Natural killer cell (primary cell): ENCODE measurements around the gene DNAI1. TPM values are rescaled to one million over a fixed set of nuclear protein-coding genes. Genes with fewer than 3 reads are reported as not detected.

Experiments used
- ATAC-seq, 3 donors: fragments of 150-1000 bp in 2 of 3; fragments of 200-7000 bp in 1 of 3; cut with Tn5 transposase; 1 replicate in 1 of 3; 2 replicates in 2 of 3; pipeline ENCODE4 v1.10.0; 2021; ENCODE audit warnings: mild to moderate bottlenecking in 2 of 3, moderate library complexity in 2 of 3
- DNase-seq, 2 donors: peaks; one replicate each; pipeline versions ENCODE4 v3.0.0 to v3.0.0-alpha.2; 2013 to 2021; ENCODE audit warnings: mixed read lengths in 1 of 2
- H3K27ac ChIP-seq: one replicate; pipeline ENCODE4 v1.5.1; 2013; ENCODE audit warnings: mild to moderate bottlenecking, low read length
- H3K27me3 ChIP-seq: one replicate; pipeline ENCODE4 v1.6.1; 2013; ENCODE audit warnings: low read length; ENCODE audit not compliant: control insufficient read depth, insufficient read depth
- H3K36me3 ChIP-seq: one replicate; pipeline ENCODE4 v1.6.1; 2013; ENCODE audit warnings: low read length; ENCODE audit not compliant: control insufficient read depth, insufficient read depth
- H3K4me1 ChIP-seq: one replicate; pipeline ENCODE4 v1.6.1; 2013; ENCODE audit warnings: low read length; ENCODE audit not compliant: control insufficient read depth, insufficient read depth
- H3K4me3 ChIP-seq: one replicate; pipeline ENCODE4 v1.5.1; 2013; ENCODE audit warnings: low read length
- H3K9me3 ChIP-seq: one replicate; pipeline ENCODE4 v1.6.1; 2013; ENCODE audit warnings: low read length; ENCODE audit not compliant: control insufficient read depth, insufficient read depth
- H3K27ac Mint-ChIP-seq, 2 donors: one replicate each; pipeline ENCODE4 v1.8.0; 2022; ENCODE audit warnings: mild to moderate bottlenecking in 2 of 2, mixed read lengths in 2 of 2, moderate library complexity in 1 of 2
- H3K27me3 Mint-ChIP-seq, 2 donors: one replicate each; pipeline ENCODE4 v1.8.0; 2022; ENCODE audit warnings: low read depth in 2 of 2, mixed read lengths in 2 of 2
- H3K36me3 Mint-ChIP-seq: one replicate; pipeline ENCODE4 v1.8.0; 2022; ENCODE audit warnings: mixed read lengths
- H3K4me1 Mint-ChIP-seq, 2 donors: one replicate each; pipeline ENCODE4 v1.8.0; 2022; ENCODE audit warnings: mixed read lengths in 2 of 2
- H3K4me3 Mint-ChIP-seq: one replicate; pipeline ENCODE4 v1.8.0; 2022; ENCODE audit warnings: mild to moderate bottlenecking, moderate library complexity, mixed read lengths
- H3K9me3 Mint-ChIP-seq, 2 donors: one replicate each; pipeline ENCODE4 v1.8.0; 2022; ENCODE audit warnings: mixed read lengths in 2 of 2
- CTCF ChIP-seq: fragments of 200-600 bp; IDR thresholded peaks from one replicate; pipeline ENCODE4 v1.8.0; 2022; ENCODE audit warnings: antibody characterized with exemption
- WGBS: methylation state at CpG from one replicate; pipeline ENCODE4 v1.1.7; 2013; ENCODE audit warnings: missing lambda C conversion rate; ENCODE audit not compliant: insufficient coverage; 5-methylcytosine and 5-hydroxymethylcytosine counted together
- intact Hi-C: fragments of 100-400 bp; cut with micrococcal nuclease; formaldehyde crosslinking; loops from one replicate; pipeline ENCODE4 v1.14.2; 2022
- total RNA-seq, 4 donors: library from RNA; stranded (reverse); fragments of 120-200 nt in 1 of 4; gene quantifications; one replicate each; pipeline versions ENCODE4 v1.2.3 to v1.2.4, GENCODE V29; 2013 to 2022

The DNAI1 gene
- total RNA-seq, 3 donors from 2014 or later (not counting 1 experiment from before 2014, with no cell fraction given), result not detected

- peaks cover 3% of the 10 kb centered on the region for H3K27me3 ChIP-seq
- TF ChIP-seq CTCF, result no peak
- no peaks in the 10 kb centered on the region for H3K9me3 Mint-ChIP-seq
- H3K27ac ChIP-seq, result no peak overlapping the region
- no peaks in the 10 kb centered on the region for H3K36me3 Mint-ChIP-seq
- H3K9me3 ChIP-seq, result peaks cover 6% of the 10 kb centered on the region
- no peak overlapping the region for H3K4me3 Mint-ChIP-seq
- H3K4me1 Mint-ChIP-seq, result no peaks in the 10 kb centered on the region
- H3K27ac Mint-ChIP-seq, result no peak overlapping the region
- WGBS, result 50% methylated on average over 5 of the region's 5 CpGs
- DNase-seq, result no peak
- H3K36me3 ChIP-seq, result no peaks in the 10 kb centered on the region
- H3K4me1 ChIP-seq, result no peaks in the 10 kb centered on the region
- peaks cover 7 to 40% of the 10 kb centered on the region in 2 donors for H3K27me3 Mint-ChIP-seq
- intact Hi-C loops, result no loop called here
- ATAC-seq, result no peak
- H3K4me3 ChIP-seq, result no peak overlapping the region
Measured at GRCh38 chr9:34563262-34563661, 104.7 kb downstream of the DNAI1 start.

- no peak overlapping the region for H3K27ac ChIP-seq
- H3K36me3 Mint-ChIP-seq, result no peaks in the 10 kb centered on the region
- no peaks in the 10 kb centered on the region for H3K36me3 ChIP-seq
- intact Hi-C loops, result no loop called here
- no peak for TF ChIP-seq CTCF
- ATAC-seq (no peak), DNase-seq (no peak)
- no peak overlapping the region for H3K4me3 Mint-ChIP-seq
- no peaks in the 10 kb centered on the region for H3K4me1 ChIP-seq
- H3K9me3 Mint-ChIP-seq, result no peaks in the 10 kb centered on the region
- no peaks in the 10 kb centered on the region for H3K4me1 Mint-ChIP-seq
- H3K9me3 ChIP-seq, result peaks cover 6% of the 10 kb centered on the region
- H3K27me3 ChIP-seq, result no peaks in the 10 kb centered on the region
- no peak overlapping the region for H3K27ac Mint-ChIP-seq
- H3K4me3 ChIP-seq, result no peak overlapping the region
- WGBS, result 96% methylated on average over 16 of the region's 16 CpGs
- H3K27me3 Mint-ChIP-seq, result peaks cover 8 to 38% of the 10 kb centered on the region in 2 donors
Measured at GRCh38 chr9:34564617-34565016, 106.0 kb downstream of the DNAI1 start.

- Histone ChIP-seq H3K9me3 (peaks cover 6% of the 10 kb centered on the region), H3K27ac (no peak overlapping the region), H3K27me3 (no peaks in the 10 kb centered on the region), H3K4me3 (no peak overlapping the region), H3K36me3 (no peaks in the 10 kb centered on the region), H3K4me1 (no peaks in the 10 kb centered on the region)
- no peaks in the 10 kb centered on the region for H3K9me3 Mint-ChIP-seq
- H3K27ac Mint-ChIP-seq, result no peak overlapping the region
- no peaks in the 10 kb centered on the region for H3K4me1 Mint-ChIP-seq
- 74% methylated on average over 4 of the region's 8 CpGs for WGBS
- H3K4me3 Mint-ChIP-seq, result no peak overlapping the region
- peaks cover 8 to 37% of the 10 kb centered on the region in 2 donors for H3K27me3 Mint-ChIP-seq
- no peaks in the 10 kb centered on the region for H3K36me3 Mint-ChIP-seq
- DNase-seq, result no peak
- no peak for TF ChIP-seq CTCF
- intact Hi-C loops, result no loop called here
- ATAC-seq, result no peak
Measured at GRCh38 chr9:34565856-34566255, 107.3 kb downstream of the DNAI1 start.

- Histone ChIP-seq H3K9me3 (peaks cover 6% of the 10 kb centered on the region), H3K27ac (no peak overlapping the region), H3K36me3 (no peaks in the 10 kb centered on the region), H3K27me3 (no peaks in the 10 kb centered on the region), H3K4me1 (no peaks in the 10 kb centered on the region), H3K4me3 (no peak overlapping the region)
- WGBS, result 71% methylated on average over 8 of the region's 8 CpGs
- H3K4me3 Mint-ChIP-seq, result no peak overlapping the region
- H3K36me3 Mint-ChIP-seq, result no peaks in the 10 kb centered on the region
- H3K27me3 Mint-ChIP-seq, result peaks cover 8 to 35% of the 10 kb centered on the region in 2 donors
- intact Hi-C loops, result no loop called here
- ATAC-seq, result no peak
- H3K9me3 Mint-ChIP-seq, result no peaks in the 10 kb centered on the region
- no peak for DNase-seq
- TF ChIP-seq CTCF, result no peak
- H3K4me1 Mint-ChIP-seq, result no peaks in the 10 kb centered on the region
- H3K27ac Mint-ChIP-seq, result no peak overlapping the region
Measured at GRCh38 chr9:34566322-34566721, 107.7 kb downstream of the DNAI1 start.
